Stimulated activated CD4-positive, alpha-beta T cell treated with anti-CD3 and anti-CD28 coated beads, Interleukin-2, amount 100 ng/mL, for 48 hours (primary cell): ENCODE data around the gene LILRA1.
"Not testable (repeated sequence)": the region's sequence is repeated elsewhere in the genome, so short reads cannot be mapped to it uniquely, and the experiment has no call there.

Source experiments
- DNase-seq, 2 donors: peaks; one replicate each; pipeline ENCODE4 v3.0.0-alpha.2; 2020

LILRA1 gene

GRCh38 chr19:54627912-54628311 lies 34.5 kb downstream of the LILRA1 start:
- DNase-seq = not testable (repeated sequence)

DNA sequence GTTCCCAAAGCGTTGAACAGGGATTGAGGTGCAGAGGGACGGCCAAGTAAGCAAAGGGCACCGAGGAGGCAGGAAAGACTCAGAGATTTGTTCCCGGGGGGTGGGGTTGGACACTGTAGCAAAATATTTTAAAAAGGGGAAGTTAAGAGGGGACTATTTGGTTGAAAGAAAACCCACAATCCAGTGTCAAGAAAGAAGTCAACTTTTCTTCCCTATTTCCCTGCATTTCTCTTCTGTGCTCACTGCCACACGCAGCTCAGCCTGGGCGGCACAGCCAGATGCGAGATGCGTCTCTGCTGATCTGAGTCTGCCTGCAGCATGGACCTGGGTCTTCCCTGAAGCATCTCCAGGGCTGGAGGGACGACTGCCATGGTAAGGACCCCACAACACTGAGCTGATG lies 36.8 kb downstream of the LILRA1 start, which contains the start of gene LILRB1:
TSS of gene LILRB1 (plus strand) at position 223 of the 400 bp plus-strand sequence. CDS start 590 bp downstream, outside the sequence.
- DNase-seq = not testable (repeated sequence)

DNA sequence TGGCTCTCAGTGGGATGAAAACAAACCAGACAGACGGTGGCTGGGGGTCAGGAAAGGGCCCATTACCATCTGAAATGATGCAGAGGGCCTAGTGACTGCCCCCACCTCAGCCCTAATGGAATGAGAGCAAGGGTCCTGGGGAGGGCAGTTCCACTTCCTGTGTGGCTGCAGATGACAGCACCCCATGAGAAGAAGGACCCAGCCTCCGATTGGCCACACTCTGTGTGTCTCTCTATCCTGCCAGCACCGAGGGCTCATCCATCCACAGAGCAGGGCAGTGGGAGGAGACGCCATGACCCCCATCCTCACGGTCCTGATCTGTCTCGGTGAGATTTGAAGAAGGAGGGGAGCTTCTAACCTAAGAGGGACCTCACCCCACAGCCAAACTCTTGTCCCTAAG lies 37.4 kb downstream of the LILRA1 start:
- no peak for DNase-seq

DNA sequence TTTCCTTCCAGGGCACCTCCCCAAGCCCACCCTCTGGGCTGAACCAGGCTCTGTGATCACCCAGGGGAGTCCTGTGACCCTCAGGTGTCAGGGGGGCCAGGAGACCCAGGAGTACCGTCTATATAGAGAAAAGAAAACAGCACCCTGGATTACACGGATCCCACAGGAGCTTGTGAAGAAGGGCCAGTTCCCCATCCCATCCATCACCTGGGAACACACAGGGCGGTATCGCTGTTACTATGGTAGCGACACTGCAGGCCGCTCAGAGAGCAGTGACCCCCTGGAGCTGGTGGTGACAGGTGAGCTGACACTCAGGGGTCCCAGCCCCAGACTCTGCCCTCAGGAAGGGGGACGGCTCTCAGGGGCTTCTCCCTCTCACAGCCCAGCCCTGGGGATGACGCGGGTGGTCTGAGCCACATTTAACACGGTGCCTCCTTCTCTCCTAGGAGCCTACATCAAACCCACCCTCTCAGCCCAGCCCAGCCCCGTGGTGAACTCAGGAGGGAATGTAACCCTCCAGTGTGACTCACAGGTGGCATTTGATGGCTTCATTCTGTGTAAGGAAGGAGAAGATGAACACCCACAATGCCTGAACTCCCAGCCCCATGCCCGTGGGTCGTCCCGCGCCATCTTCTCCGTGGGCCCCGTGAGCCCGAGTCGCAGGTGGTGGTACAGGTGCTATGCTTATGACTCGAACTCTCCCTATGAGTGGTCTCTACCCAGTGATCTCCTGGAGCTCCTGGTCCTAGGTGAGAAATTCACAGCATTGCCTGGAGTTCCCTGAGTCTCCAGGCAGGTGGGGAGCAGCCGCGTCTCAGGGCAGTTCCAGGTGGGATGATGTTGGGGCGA lies 38.3 kb downstream of the LILRA1 start:
- not testable (repeated sequence) for DNase-seq

- not testable (repeated sequence) for DNase-seq
These were observed 39.1 kb downstream of the LILRA1 start for GRCh38 chr19:54632517-54632916.

DNA sequence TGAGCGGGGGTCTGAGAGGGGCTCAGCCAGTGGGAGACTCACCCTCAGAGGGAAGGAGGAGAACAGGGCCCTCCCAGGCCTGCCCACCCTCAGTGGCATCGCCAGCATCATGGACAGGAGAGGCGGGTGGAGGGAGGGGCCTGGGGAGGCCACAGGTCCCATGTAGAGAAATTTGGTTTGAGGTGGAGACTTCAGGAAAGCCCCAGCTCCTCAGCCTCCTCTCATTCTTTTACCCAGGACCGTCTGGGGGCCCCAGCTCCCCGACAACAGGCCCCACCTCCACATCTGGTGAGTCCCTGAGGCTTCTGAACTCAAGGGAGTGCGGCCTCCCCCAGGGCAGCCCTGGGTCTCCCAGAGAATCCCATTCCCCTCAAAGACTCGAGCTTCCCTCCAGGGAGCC lies 40.0 kb downstream of the LILRA1 start:
- DNase-seq = no peak

DNA sequence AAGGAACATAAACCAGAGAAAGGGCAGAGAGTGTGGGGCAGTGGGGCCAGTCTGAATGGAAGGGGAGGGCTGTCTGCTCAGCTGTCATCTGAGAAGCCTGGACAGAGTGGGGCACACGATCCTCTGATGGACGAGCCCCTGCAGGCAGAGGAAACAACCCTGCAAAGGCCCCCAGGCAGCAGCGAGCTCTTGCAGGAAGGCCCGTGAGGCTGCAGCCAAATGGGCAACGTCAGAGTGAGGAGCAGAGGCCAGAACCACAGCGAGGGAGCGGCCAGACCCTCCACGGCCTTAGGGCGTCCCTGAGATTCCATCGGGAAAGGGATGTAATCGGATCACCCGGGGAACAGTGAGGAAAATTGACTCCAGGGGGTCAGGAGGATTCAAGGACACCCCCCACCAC lies 42.6 kb downstream of the LILRA1 start:
- not testable (repeated sequence) for DNase-seq

DNA sequence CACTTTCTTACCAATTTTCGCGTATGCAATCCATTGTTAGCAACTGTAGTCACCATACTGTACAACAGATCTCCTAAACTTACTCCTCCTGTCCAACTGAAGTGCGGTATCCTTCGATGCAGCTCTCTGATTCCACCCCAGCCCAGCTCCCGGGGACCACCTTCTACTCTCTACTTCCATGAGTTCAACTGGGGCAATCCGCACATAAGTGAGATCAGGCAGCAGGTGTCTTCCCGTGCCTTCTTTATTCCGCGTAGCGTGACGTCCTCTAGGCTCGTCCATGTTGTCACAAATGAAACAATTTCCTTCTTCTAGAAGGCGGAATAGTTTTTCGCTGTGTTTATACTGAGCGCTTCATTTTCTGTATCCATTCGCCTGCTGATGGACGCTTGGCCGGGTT lies 45.3 kb downstream of the LILRA1 start:
- no peak for DNase-seq

- DNase-seq = not testable (repeated sequence)
These were observed 49.5 kb downstream of the LILRA1 start for GRCh38 chr19:54642953-54643352.

DNA sequence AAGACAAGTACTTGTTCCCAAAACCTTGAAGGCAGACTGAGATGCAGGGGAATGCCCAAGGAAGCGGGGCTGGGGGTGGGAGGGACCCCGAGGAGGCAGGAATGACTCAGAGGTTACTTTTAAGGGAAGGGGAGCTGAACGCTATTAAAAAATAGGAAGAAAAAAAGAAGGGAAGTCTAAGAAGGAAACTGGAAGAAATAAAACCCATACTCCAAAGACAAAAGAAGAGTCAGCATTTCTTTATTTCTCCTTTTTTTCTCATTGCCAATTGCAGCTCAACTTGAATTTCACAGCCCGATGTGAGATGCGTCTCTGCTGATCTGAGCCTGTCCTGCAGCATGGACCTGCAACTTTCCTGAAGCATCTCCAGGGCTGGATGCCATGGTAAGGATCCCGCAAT lies 50.2 kb downstream of the LILRA1 start:
- DNase-seq = not testable (repeated sequence)

GRCh38 chr19:54644056-54644455 lies 50.6 kb downstream of the LILRA1 start:
- no peak for DNase-seq

- no peak for DNase-seq
These were observed 53.0 kb downstream of the LILRA1 start for GRCh38 chr19:54646331-54646841.

DNA sequence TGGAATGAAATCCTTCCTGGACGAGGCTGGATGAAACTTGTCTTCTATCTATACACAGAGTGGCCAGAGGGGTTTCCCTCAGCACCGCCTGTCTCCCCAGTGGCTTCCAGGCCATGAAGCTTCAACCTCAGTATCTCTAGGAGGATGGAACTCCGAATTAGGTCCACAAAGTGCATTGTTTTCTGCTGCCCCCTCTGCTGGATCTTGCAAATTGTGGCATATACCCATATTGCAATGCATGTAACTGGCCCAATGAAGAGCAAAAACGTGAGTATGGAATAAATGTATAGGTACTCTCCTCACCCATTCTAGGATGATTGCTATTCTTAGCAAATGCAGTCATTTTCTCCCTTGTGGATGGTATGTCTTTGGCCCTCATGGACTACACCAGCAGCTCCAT lies 54.7 kb downstream of the LILRA1 start:
- DNase-seq = no peak

GRCh38 chr19:54650108-54650655 lies 56.8 kb downstream of the LILRA1 start:
- no peak for DNase-seq
